Hematopoietic multipotent progenitor cell (in vitro differentiated cells): ENCODE data around the gene TSPAN18. TPM values are rescaled to one million over a fixed set of nuclear protein-coding genes. Genes with fewer than 3 reads are reported as not detected.
A peak's percentile ranks its signal among the peaks of the same experiment; 100 is the strongest.

Experiments used
- DNase-seq, 3 donors: peaks; one replicate each; pipeline ENCODE4 v3.0.0-alpha.2; 2011 to 2015; ENCODE audit warnings: low read depth in 2 of 3, low spot score in 2 of 3
- total RNA-seq: library from RNA; depleted of rRNA; stranded (reverse); fragments of >200 nt; gene quantifications from one replicate; pipeline ENCODE4 v1.2.3, GENCODE V29; 2012

TSPAN18 gene
- total RNA-seq, 1 donor: 0.54 TPM

DNA sequence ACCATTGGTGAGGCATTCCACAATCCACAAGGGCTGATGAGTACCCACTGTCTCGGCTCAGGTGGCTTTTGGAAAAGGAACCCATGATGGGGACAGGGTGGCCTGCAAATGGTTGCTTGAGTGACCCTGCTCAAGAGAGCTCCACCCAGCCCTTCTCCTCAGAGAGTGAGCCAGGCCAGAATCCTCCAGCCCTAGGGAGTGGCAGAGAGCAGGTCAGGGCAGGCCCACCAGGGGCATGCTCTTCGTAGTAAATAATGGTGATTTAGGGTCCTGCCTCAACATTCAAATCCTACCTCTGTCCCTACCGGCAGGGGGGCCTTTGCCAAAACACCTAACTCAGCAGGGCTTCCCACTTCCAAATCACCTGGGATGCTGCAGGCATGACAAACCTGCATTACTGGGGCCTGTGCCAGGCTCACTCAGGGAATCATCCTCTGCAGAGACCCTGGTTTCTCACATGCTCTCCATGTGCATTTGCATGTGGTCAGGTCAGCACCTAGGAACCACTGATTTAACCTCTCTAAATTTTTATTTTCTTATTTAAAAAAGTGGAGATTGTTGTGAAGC is 241.3 kb downstream of the TSPAN18 start:
- DNase-seq: no peak

GRCh38 chr11:44968510-44968909 is 241.7 kb downstream of the TSPAN18 start:
- no peak for DNase-seq

- no peak for DNase-seq
Observed at GRCh38 chr11:44969651-44970252, 243.0 kb downstream of the TSPAN18 start.

- DNase-seq: no peak
Observed at GRCh38 chr11:44970293-44970692, 243.5 kb downstream of the TSPAN18 start.

- DNase-seq: no peak
Observed at GRCh38 chr11:44971185-44971584, 244.4 kb downstream of the TSPAN18 start.

- no peak for DNase-seq
Observed at GRCh38 chr11:44972746-44973435, 246.1 kb downstream of the TSPAN18 start.

GRCh38 chr11:44973632-44974401 is 247.1 kb downstream of the TSPAN18 start:
- no peak for DNase-seq

- DNase-seq: no peak
Observed at GRCh38 chr11:44974402-44975000, 247.7 kb downstream of the TSPAN18 start.

DNA sequence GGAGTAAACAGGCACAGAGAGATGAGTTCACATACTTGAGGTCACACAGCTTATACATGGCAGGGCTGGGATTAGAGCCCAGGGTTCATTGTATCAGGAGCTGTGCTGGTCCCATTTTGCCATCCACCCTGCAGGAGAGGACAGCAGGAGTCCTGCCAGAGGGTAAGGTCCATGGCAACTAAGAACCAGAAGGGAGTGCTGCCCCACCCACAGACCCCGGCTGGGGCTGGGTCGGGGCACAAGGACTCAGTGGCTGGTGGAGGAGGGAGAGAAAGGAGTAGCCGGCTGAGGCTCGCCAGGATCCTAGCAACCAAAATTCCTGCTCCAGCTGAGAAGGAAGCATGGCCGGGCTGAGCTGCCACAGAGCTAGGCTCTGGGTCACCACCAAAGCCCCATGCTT is 249.8 kb downstream of the TSPAN18 start:
- no peak for DNase-seq

- peak in 1 of 3 donors; percentile 51 for DNase-seq
Observed at GRCh38 chr11:44977493-44977984, 250.8 kb downstream of the TSPAN18 start.

DNA sequence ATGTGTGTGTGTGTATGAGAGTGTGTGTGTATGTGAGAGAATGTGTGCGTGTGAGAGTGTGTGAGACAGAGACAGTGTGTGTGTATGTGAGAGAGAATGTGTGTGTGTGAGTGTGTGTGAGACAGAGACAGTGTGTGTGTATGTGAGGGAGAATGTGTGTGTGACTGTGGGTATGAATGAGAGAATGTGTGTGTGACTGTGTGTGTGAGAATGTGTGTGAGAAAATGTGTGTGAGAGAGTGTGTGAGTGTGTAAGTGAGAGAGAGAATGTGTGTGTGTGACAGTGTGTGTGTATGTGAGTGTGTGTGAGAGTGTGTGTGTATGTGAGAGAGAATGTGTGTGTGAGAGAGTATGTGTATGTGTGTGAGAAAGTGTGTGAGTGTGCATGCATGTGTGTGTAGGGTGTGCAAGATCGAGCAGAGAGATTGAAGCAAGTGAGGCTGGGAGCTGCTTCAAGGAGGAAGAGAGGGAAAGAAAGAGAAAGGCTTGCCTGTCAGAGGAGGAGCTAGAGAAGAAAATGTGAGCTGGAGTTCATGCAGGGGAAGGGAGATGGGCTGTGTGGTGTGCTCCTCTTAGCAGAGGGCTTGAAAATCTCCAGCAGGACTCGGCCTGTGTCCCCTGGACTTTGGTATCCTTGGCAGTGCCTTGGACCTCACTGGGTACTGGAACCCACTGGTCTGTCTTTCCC is 251.7 kb downstream of the TSPAN18 start:
- DNase-seq: no peak

DNA sequence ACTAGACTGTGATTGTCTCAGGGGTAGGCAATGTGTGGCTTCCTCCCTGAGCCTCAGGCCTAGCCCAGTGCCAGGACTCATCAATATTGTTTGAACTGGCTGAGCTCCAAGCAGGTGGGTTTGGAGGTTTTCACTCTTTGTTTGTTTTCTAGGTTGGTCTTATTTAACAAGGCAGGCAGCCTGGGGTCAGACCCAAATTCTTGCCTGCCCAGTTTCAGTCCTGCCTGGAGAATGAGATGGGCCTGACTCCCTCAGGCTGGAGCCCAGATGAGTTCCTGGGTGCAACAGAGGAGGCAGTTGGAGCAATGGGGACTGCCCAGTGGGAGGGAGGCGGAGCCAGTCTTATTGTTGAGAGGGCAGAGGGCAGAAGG is 252.2 kb downstream of the TSPAN18 start:
- DNase-seq: no peak

GRCh38 chr11:44979543-44980399 is 253.0 kb downstream of the TSPAN18 start:
- no peak for DNase-seq

DNA sequence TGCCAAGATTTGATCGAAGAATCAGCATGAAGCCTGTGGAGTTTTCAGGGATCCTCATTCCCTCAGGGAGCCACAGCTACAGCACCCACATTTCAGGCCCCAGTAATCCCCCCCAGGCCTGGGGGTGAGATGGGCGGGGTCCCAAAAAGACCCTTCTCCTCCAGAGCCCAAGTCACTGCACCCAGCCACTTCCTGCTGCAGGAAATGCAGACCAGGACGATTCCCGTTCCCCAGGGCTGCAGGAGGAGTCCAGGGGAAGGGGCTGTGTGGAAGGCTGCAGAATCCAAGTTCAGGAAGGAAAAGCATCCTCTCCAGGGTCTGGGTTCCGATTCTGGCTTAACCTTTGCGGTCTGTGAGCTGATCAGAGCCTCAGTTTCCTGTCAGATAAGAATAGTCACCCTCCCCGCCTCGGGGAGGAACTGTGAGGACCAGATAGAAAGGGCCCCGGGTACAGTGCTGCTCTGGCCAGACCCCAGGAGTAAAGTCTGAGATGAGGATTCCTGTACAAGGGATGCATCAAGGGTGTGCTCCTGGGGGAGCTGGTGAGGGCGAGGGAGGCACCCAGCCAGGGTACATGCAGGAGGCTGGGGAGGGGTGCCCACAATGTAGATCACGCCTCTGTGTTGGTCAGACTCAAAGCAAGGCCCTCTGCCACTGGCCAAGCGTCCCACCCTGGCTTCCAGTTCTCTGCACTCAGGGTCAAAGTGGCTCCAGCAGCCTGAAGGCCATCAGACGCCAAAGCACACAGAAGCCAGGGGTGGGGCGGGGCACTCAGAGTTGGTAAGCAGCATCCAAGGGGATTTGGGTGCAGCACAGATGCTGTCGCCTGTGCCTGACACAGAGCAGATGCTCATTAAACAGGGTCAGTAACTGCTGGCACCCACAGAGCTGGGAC is 254.0 kb downstream of the TSPAN18 start:
- DNase-seq: no peak
